Astrocyte (in vitro differentiated cells and primary cell): ENCODE measurements around the gene BSN. TPM values are rescaled to one million over a fixed set of nuclear protein-coding genes. Genes with fewer than 3 reads are reported as not detected.

ENCODE experiments used
- DNase-seq: peaks from one replicate; pipeline ENCODE4 v3.0.0-alpha.2; 2010; ENCODE audit warnings: low read depth
- FAIRE-seq: peaks from 2 replicates; lab custom pipeline; 2011; peaks lifted over from hg19 to GRCh38; lab: Jason Lieb, UNC
- H2AFZ ChIP-seq: 2 replicates; pipeline ENCODE4 v1.6.0; 2012; ENCODE audit warnings: low read depth, low read length, inconsistent platforms
- H3K27ac ChIP-seq: 2 replicates; pipeline ENCODE4 v1.5.1; 2011; ENCODE audit warnings: low read depth, low read length, inconsistent platforms
- H3K27me3 ChIP-seq: 2 replicates; pipeline ENCODE4 v1.6.0; 2011; ENCODE audit warnings: low read length, inconsistent platforms; ENCODE audit not compliant: insufficient read depth
- H3K36me3 ChIP-seq: 2 replicates; pipeline ENCODE4 v1.5.1; 2011; ENCODE audit warnings: low read length, inconsistent platforms; ENCODE audit not compliant: insufficient read depth
- H3K4me1 ChIP-seq: 2 replicates; pipeline ENCODE4 v1.5.1; 2011; ENCODE audit warnings: low read length, inconsistent platforms; ENCODE audit not compliant: insufficient read depth
- H3K4me2 ChIP-seq: 2 replicates; pipeline ENCODE4 v1.6.0; 2012; ENCODE audit warnings: low read length, inconsistent platforms
- H3K4me3 ChIP-seq: 2 replicates; pipeline ENCODE4 v1.5.1; 2011; ENCODE audit warnings: low read depth, mild to moderate bottlenecking, low read length, inconsistent platforms; ENCODE audit not compliant: insufficient read depth
- H3K79me2 ChIP-seq: 2 replicates; pipeline ENCODE4 v1.6.0; 2012; ENCODE audit warnings: mild to moderate bottlenecking, low read length, inconsistent platforms; ENCODE audit not compliant: insufficient read depth
- H3K9ac ChIP-seq: 2 replicates; pipeline ENCODE4 v1.6.0; 2012; ENCODE audit warnings: mild to moderate bottlenecking, low read length, inconsistent platforms
- H3K9me3 ChIP-seq: 2 replicates; pipeline ENCODE4 v1.5.1; 2012; ENCODE audit warnings: low read depth, mild to moderate bottlenecking, low read length, inconsistent platforms; ENCODE audit not compliant: insufficient read depth
- H4K20me1 ChIP-seq: 2 replicates; pipeline ENCODE4 v1.6.0; 2012; ENCODE audit warnings: low read length, inconsistent platforms; ENCODE audit not compliant: insufficient read depth
- H3K27ac Mint-ChIP-seq: one replicate; pipeline ENCODE4 v1.8.0; 2021; ENCODE audit warnings: mild to moderate bottlenecking, mixed read lengths; ENCODE audit not compliant: unreplicated experiment
- H3K27me3 Mint-ChIP-seq: one replicate; pipeline ENCODE4 v1.8.0; 2021; ENCODE audit warnings: low read depth, mixed read lengths; ENCODE audit not compliant: unreplicated experiment
- H3K36me3 Mint-ChIP-seq: one replicate; pipeline ENCODE4 v1.8.0; 2021; ENCODE audit warnings: low read depth, mixed read lengths; ENCODE audit not compliant: unreplicated experiment
- H3K4me1 Mint-ChIP-seq: one replicate; pipeline ENCODE4 v1.8.0; 2021; ENCODE audit warnings: low read depth, mixed read lengths; ENCODE audit not compliant: unreplicated experiment
- H3K4me3 Mint-ChIP-seq: one replicate; pipeline ENCODE4 v1.8.0; 2021; ENCODE audit warnings: mild to moderate bottlenecking, moderate library complexity, mixed read lengths; ENCODE audit not compliant: unreplicated experiment
- H3K9me3 Mint-ChIP-seq: one replicate; pipeline ENCODE4 v1.8.0; 2021; ENCODE audit warnings: mild to moderate bottlenecking, mixed read lengths; ENCODE audit not compliant: unreplicated experiment
- CTCF ChIP-seq: IDR thresholded peaks from 2 replicates; pipeline ENCODE4 v1.5.1; 2011; ENCODE audit warnings: low read depth, mild to moderate bottlenecking, inconsistent platforms, low read length, moderate library complexity; ENCODE audit not compliant: insufficient read depth
- EZH2 ChIP-seq: IDR thresholded peaks from 2 replicates; pipeline ENCODE4 v1.6.1; 2012; ENCODE audit warnings: mild to moderate bottlenecking, low read length, inconsistent platforms; ENCODE audit not compliant: insufficient read depth
- total RNA-seq: library from RNA; stranded (reverse); gene quantifications from 2 replicates; pipeline ENCODE4 v1.2.1, GENCODE V29; 2021

Gene BSN
- total RNA-seq, 1 donor from 2014 or later, result 0.86 TPM

GRCh38 chr3:49704629-49705028, 150.4 kb downstream of the BSN start:
- no peak overlapping the region for H3K4me3 Mint-ChIP-seq
- no peaks in the 10 kb centered on the region for H3K27me3 Mint-ChIP-seq
- Histone ChIP-seq H3K9me3 (no peaks in the 10 kb centered on the region), H3K36me3 (no peaks in the 10 kb centered on the region), H3K4me1 (no peaks in the 10 kb centered on the region), H2AFZ (no peak overlapping the region), H3K4me3 (no peak overlapping the region), H3K9ac (no peak overlapping the region), H3K79me2 (no peaks in the 10 kb centered on the region), H3K4me2 (no peak overlapping the region), H3K27ac (no peak overlapping the region), H3K27me3 (no peaks in the 10 kb centered on the region), H4K20me1 (peaks cover 10% of the 10 kb centered on the region)
- H3K27ac Mint-ChIP-seq, result no peak overlapping the region
- TF ChIP-seq EZH2 (no peak), CTCF (no peak)
- peaks cover 12% of the 10 kb centered on the region for H3K36me3 Mint-ChIP-seq
- FAIRE-seq (no peak), DNase-seq (no peak)
- H3K4me1 Mint-ChIP-seq, result peaks cover 8% of the 10 kb centered on the region
- H3K9me3 Mint-ChIP-seq, result no peaks in the 10 kb centered on the region

- no peak overlapping the region for H3K9ac ChIP-seq
- no peak for FAIRE-seq
- H3K4me3 Mint-ChIP-seq, result no peak overlapping the region
Measured at GRCh38 chr3:49705390-49705960, 151.2 kb downstream of the BSN start.

More at GRCh38 chr3:49705390-49705960, 151.2 kb downstream of the BSN start:
- no peaks in the 10 kb centered on the region for H3K27me3 Mint-ChIP-seq
- Histone ChIP-seq H3K4me1 (no peaks in the 10 kb centered on the region), H3K4me2 (no peak overlapping the region), H3K27ac (no peak overlapping the region), H3K36me3 (no peaks in the 10 kb centered on the region), H3K79me2 (no peaks in the 10 kb centered on the region), H2AFZ (no peak overlapping the region), H4K20me1 (peaks cover 10% of the 10 kb centered on the region), H3K27me3 (no peaks in the 10 kb centered on the region), H3K4me3 (no peak overlapping the region), H3K9me3 (no peaks in the 10 kb centered on the region)
- TF ChIP-seq CTCF, result no peak
- TF ChIP-seq EZH2, result no peak
- H3K4me1 Mint-ChIP-seq, result peaks cover 8% of the 10 kb centered on the region
- H3K36me3 Mint-ChIP-seq, result peaks cover 13% of the 10 kb centered on the region
- DNase-seq, result no peak
- H3K27ac Mint-ChIP-seq, result no peak overlapping the region
- no peaks in the 10 kb centered on the region for H3K9me3 Mint-ChIP-seq
